ENCODE measurements around the gene STON2.

DNA sequence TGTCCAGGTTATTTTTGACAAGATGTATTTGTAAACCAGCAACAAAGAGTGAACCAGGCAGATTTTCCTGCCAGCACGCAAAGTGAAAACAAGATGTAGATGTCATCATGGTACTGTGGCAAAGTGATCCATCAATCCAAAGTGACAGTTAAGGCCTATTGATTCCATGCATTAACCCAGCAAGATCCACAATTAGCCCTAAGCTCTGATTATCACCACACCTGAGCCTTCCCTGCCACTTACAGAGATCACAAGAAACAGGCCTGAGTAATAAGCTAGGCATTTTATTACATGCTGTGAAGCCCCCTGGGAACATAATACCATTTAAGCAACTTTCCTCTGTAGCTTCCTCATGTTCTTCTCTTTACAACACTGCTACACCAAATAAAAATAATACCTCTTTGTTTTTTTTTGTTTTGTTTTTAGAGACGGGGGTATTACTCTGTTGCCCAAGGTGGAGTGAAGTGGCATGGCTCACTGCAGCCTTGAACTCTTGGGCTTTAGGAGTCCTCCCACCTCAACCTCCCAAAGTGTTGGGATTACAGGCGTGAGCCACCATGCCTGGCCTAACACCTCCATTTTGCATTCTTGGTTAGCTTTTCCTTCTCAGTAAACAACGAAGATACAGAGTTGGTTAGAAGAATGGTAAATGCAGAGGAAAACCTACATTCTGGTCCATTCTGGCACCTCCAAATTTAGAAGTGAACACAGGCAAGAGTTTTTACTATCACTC, 85.5 kb downstream of the STON2 start:
- TF ChIP-seq, protein P1, sequence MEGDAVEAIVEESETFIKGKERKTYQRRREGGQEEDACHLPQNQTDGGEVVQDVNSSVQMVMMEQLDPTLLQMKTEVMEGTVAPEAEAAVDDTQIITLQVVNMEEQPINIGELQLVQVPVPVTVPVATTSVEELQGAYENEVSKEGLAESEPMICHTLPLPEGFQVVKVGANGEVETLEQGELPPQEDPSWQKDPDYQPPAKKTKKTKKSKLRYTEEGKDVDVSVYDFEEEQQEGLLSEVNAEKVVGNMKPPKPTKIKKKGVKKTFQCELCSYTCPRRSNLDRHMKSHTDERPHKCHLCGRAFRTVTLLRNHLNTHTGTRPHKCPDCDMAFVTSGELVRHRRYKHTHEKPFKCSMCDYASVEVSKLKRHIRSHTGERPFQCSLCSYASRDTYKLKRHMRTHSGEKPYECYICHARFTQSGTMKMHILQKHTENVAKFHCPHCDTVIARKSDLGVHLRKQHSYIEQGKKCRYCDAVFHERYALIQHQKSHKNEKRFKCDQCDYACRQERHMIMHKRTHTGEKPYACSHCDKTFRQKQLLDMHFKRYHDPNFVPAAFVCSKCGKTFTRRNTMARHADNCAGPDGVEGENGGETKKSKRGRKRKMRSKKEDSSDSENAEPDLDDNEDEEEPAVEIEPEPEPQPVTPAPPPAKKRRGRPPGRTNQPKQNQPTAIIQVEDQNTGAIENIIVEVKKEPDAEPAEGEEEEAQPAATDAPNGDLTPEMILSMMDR (IDR thresholded peaks at IDR 0.05; ENCODE audit: low read depth, low read length, missing input control), result no peak
- TF ChIP-seq FOXA1 (IDR thresholded peaks at IDR 0.05) (no peak), SP1 (IDR thresholded peaks at IDR 0.05) (no peak), HNF4A (conservative IDR thresholded peaks at IDR 0.05) (no peak), NR2F2 (IDR thresholded peaks at IDR 0.05) (no peak), RXRA (IDR thresholded peaks at IDR 0.05) (no peak), GABPA (IDR thresholded peaks at IDR 0.05 in 1 of 2, conservative IDR thresholded peaks at IDR 0.05 in 1 of 2) (no peak), RAD21 (IDR thresholded peaks at IDR 0.05) (no peak), TAF1 (conservative IDR thresholded peaks at IDR 0.05) (no peak)
- TF ChIP-seq, protein P2, sequence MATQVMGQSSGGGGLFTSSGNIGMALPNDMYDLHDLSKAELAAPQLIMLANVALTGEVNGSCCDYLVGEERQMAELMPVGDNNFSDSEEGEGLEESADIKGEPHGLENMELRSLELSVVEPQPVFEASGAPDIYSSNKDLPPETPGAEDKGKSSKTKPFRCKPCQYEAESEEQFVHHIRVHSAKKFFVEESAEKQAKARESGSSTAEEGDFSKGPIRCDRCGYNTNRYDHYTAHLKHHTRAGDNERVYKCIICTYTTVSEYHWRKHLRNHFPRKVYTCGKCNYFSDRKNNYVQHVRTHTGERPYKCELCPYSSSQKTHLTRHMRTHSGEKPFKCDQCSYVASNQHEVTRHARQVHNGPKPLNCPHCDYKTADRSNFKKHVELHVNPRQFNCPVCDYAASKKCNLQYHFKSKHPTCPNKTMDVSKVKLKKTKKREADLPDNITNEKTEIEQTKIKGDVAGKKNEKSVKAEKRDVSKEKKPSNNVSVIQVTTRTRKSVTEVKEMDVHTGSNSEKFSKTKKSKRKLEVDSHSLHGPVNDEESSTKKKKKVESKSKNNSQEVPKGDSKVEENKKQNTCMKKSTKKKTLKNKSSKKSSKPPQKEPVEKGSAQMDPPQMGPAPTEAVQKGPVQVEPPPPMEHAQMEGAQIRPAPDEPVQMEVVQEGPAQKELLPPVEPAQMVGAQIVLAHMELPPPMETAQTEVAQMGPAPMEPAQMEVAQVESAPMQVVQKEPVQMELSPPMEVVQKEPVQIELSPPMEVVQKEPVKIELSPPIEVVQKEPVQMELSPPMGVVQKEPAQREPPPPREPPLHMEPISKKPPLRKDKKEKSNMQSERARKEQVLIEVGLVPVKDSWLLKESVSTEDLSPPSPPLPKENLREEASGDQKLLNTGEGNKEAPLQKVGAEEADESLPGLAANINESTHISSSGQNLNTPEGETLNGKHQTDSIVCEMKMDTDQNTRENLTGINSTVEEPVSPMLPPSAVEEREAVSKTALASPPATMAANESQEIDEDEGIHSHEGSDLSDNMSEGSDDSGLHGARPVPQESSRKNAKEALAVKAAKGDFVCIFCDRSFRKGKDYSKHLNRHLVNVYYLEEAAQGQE (IDR thresholded peaks at IDR 0.05), result no peak
